ENCODE results near the gene RILPL2. TPM values are rescaled to one million over a fixed set of nuclear protein-coding genes. Genes with fewer than 3 reads are reported as not detected.
"Not testable (repeated sequence)": the region's sequence is repeated elsewhere in the genome, so short reads cannot be mapped to it uniquely, and the experiment has no call there.

RILPL2 gene
- total and polyA plus RNA-seq, 2 experiments from 2014 or later = 2.8 to 4.4 TPM

DNA sequence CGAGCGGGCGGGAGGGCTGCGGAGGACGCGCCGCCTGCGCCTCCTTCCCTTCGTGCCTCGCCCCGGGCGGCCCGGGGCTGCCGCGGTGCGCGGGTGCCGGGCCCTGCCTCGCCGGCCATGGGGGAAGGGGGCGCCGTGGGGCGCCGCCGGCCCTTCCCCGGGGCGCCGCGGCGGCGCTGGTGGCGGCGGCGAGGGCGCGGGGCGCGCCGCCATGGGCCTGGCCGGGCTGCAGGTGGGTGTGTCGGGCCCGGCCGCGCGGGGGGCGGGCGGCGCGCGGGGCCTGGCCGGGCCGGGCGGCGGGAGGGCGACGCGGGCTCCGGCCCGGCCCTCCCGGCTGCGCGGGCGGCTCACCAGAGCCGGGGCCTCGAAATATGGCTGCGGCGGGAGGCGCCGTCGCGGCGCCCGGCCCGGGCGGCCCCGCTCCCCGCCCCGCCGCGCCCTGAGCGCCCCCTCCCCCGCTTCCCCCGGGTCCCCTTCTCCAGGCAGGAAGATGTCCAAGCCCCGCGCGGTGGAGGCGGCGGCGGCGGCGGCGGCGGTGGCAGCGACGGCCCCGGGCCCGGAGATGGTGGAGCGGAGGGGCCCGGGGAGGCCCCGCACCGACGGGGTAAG is 47.4 kb downstream of the RILPL2 start:
- no peaks in the 10 kb centered on the region for H3K27me3 ChIP-seq (replicated peaks; ENCODE audit: insufficient read depth)
- H3K4me2 ChIP-seq (ENCODE audit: unreplicated experiment) = peak overlapping the region; percentile 99
- peak overlapping the region; percentile 90 for H3K9ac ChIP-seq
- 0% methylated on average over 4 to 28 of the region's 102 CpGs for WGBS, 2 experiments (ENCODE audit: low coverage in 1 of 2, low lambda C conversion rate in 2 of 2, missing lambda C conversion rate in 2 of 2)
- H3F3A ChIP-seq (ENCODE audit: insufficient read depth) = peaks cover 44% of the 10 kb centered on the region
- H3K9me3 ChIP-seq (ENCODE audit: low read depth) = no peaks in the 10 kb centered on the region
- H3K9me2 ChIP-seq (ENCODE audit: insufficient read depth) = no peaks in the 10 kb centered on the region
- in situ Hi-C loops (cut with MboI) = no loop called here
- H4K20me1 ChIP-seq (ENCODE audit: insufficient read depth) = no peaks in the 10 kb centered on the region
- TF ChIP-seq EZH2 (IDR thresholded peaks at IDR 0.05; ENCODE audit: insufficient read depth, poor library complexity, severe bottlenecking) (no peak), EZH2phosphoT487 (IDR thresholded peaks at IDR 0.05; ENCODE audit: insufficient read depth, low read depth) (no peak)
- peak; percentile 55 for DNase-seq
- no peak overlapping the region for H2AFZ ChIP-seq
- H3K79me2 ChIP-seq (ENCODE audit: insufficient read depth) = peaks cover 88% of the 10 kb centered on the region
- peak overlapping the region; percentile 80 for H3K4me3 ChIP-seq
- peak overlapping the region; percentile 67; the same call in 1 of the 2 replicates for H3K27ac ChIP-seq
- H3K36me3 ChIP-seq (ENCODE audit: low read depth) = peaks cover 35% of the 10 kb centered on the region
- H3K4me1 ChIP-seq (ENCODE audit: insufficient read depth) = peaks cover 36% of the 10 kb centered on the region

DNA sequence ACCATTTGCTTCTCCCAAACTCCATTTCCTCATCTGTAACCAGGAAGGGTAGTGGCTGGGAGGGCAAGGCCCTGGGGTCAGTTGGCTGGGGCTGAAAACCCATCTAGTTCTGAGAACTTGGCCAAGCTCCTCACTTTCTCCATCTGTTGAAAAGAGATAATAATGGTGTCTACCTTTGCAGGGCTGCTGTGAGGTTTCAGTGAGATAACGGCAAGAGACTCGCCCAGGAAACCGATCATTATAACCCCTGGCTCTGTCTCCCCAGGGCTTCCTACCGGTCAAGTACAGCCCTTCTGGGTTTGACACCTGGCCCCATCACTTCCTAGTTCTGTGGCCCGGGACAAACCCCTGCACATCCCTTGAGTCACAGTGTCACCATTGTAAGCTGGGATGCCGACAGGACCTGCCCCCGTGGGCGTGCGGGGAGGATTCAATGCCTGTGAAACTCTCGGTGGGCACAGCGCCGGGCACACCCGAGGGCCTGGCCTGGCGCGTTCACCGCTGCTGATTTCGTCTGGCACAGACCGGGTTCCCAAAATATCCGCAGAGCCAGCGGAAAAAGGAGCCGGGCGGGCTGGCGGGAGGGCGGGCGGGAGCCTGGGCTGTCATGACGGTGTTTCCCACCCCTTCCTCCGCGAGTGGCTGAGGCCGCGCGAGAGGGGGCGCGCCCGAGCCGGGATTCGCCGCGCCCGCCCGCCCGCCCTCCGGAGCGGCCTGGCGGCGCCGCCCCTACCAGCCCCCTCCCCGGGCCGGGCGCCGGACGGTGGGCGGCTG is 48.1 kb downstream of the RILPL2 start:
- H3K9me2 ChIP-seq (ENCODE audit: insufficient read depth) = no peaks in the 10 kb centered on the region
- peak overlapping the region; percentile 82 for H3K4me2 ChIP-seq (ENCODE audit: unreplicated experiment)
- no peaks in the 10 kb centered on the region for H3K9me3 ChIP-seq (ENCODE audit: low read depth)
- peak overlapping the region; percentile 85 for H3K9ac ChIP-seq
- peak overlapping the region; percentile 80 for H3K4me3 ChIP-seq
- TF ChIP-seq EZH2phosphoT487 (IDR thresholded peaks at IDR 0.05; ENCODE audit: insufficient read depth, low read depth) (no peak), EZH2 (IDR thresholded peaks at IDR 0.05; ENCODE audit: insufficient read depth, poor library complexity, severe bottlenecking) (no peak)
- peak overlapping the region; percentile 89 for H2AFZ ChIP-seq
- peaks cover 32% of the 10 kb centered on the region for H3K4me1 ChIP-seq (ENCODE audit: insufficient read depth)
- peak; percentile 88 for DNase-seq
- peaks cover 44% of the 10 kb centered on the region for H3F3A ChIP-seq (ENCODE audit: insufficient read depth)
- peak overlapping the region; percentile 86 for H3K27ac ChIP-seq
- peaks cover 81% of the 10 kb centered on the region for H3K79me2 ChIP-seq (ENCODE audit: insufficient read depth)
- no peaks in the 10 kb centered on the region for H4K20me1 ChIP-seq (ENCODE audit: insufficient read depth)
- WGBS, 2 experiments (ENCODE audit: low coverage in 1 of 2, low lambda C conversion rate in 2 of 2, missing lambda C conversion rate in 2 of 2) = 1% methylated on average over 20 to 38 of the region's 52 CpGs
- H3K36me3 ChIP-seq (ENCODE audit: low read depth) = peaks cover 28% of the 10 kb centered on the region
- no peaks in the 10 kb centered on the region for H3K27me3 ChIP-seq (replicated peaks; ENCODE audit: insufficient read depth)
- in situ Hi-C loops (cut with MboI) = no loop called here

DNA sequence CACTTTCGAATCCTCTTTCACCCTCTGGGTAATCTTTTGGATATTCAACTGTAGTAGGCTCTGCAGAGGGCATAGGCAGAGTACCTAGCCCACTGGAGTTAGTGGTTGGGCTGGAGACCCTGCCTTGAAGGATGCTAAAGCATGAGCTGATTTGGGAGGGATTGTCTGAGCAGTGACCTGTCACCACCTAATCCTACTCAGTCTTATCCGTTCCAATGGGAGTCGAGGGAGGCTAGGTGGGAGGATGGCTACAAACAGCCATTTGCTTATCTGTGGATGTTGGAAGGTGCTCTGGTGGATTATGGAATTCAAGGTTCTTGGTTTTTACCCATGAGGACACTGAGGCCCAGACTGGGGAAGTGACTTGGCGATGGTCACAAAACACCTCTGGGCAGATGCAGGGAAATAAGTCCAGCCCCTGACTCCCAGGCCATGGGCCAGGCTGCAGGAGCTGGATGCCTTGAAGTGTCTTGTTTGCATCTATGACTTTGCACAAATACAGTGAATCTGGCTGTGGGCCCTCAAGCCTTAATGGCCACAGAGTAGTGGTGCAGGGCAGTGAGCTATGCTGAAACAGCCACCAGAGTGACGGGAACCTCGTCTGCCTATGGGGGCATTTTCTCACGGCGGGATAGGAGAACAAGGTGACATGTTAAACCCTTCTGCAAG is 48.8 kb downstream of the RILPL2 start:
- H3K79me2 ChIP-seq (ENCODE audit: insufficient read depth) = peaks cover 74% of the 10 kb centered on the region
- H3K4me3 ChIP-seq = peak overlapping the region; percentile 80; the same call in 1 of the 2 replicates
- peaks cover 20% of the 10 kb centered on the region for H3K36me3 ChIP-seq (ENCODE audit: low read depth)
- WGBS, 2 experiments (ENCODE audit: low coverage in 1 of 2, low lambda C conversion rate in 2 of 2, missing lambda C conversion rate in 2 of 2) = 68 to 78% methylated on average over 8 of the region's 8 CpGs
- no peaks in the 10 kb centered on the region for H3K27me3 ChIP-seq (replicated peaks; ENCODE audit: insufficient read depth)
- peak overlapping the region; percentile 85 for H3K9ac ChIP-seq
- H4K20me1 ChIP-seq (ENCODE audit: insufficient read depth) = no peaks in the 10 kb centered on the region
- H2AFZ ChIP-seq = peak overlapping the region; percentile 89; the same call in 1 of the 2 replicates
- no peaks in the 10 kb centered on the region for H3K9me3 ChIP-seq (ENCODE audit: low read depth)
- H3F3A ChIP-seq (ENCODE audit: insufficient read depth) = peaks cover 38% of the 10 kb centered on the region
- H3K27ac ChIP-seq = peak overlapping the region; percentile 86
- DNase-seq = peak; percentile 25
- H3K4me1 ChIP-seq (ENCODE audit: insufficient read depth) = peaks cover 32% of the 10 kb centered on the region
- H3K9me2 ChIP-seq (ENCODE audit: insufficient read depth) = no peaks in the 10 kb centered on the region
- in situ Hi-C loops (cut with MboI) = no loop called here
- TF ChIP-seq EZH2phosphoT487 (IDR thresholded peaks at IDR 0.05; ENCODE audit: insufficient read depth, low read depth) (no peak), EZH2 (IDR thresholded peaks at IDR 0.05; ENCODE audit: insufficient read depth, poor library complexity, severe bottlenecking) (no peak)
- H3K4me2 ChIP-seq (ENCODE audit: unreplicated experiment) = peak overlapping the region; percentile 82

DNA sequence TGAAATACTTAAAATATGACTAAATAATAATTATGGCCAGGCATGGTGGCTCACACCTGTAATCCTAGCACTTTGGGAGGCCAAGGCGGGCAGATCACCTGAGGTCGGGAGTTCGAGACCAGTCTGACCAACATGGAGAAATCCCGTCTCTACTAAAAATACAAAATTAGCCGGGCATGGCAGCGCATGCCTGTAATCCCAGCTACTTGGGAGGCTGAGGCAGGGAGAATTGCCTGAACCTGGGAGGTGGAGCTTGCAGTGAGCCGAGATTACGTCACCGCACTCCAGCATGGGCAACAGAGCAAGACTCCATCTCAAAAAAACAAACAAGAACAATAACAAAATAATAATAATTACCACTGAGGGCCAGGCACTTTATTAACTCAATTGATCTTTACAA is 50.9 kb downstream of the RILPL2 start:
- H3K4me2 ChIP-seq (ENCODE audit: unreplicated experiment); H3K27me3 ChIP-seq (replicated peaks; ENCODE audit: insufficient read depth); in situ Hi-C loops (cut with MboI); H3K9me3 ChIP-seq (ENCODE audit: low read depth); H3K9me2 ChIP-seq (ENCODE audit: insufficient read depth); H3K36me3 ChIP-seq (ENCODE audit: low read depth); H2AFZ ChIP-seq; H4K20me1 ChIP-seq (ENCODE audit: insufficient read depth); DNase-seq: not testable (repeated sequence)
- H3K4me1 ChIP-seq (ENCODE audit: insufficient read depth) = peaks cover 15% of the 10 kb centered on the region
- H3K9ac ChIP-seq = peak overlapping the region; percentile 82
- peak overlapping the region; percentile 83; the same call in 1 of the 2 replicates for H3K4me3 ChIP-seq
- peaks cover 21% of the 10 kb centered on the region for H3F3A ChIP-seq (ENCODE audit: insufficient read depth)
- peak overlapping the region; percentile 76 for H3K27ac ChIP-seq
- peaks cover 53% of the 10 kb centered on the region for H3K79me2 ChIP-seq (ENCODE audit: insufficient read depth)
- 96 to 98% methylated on average over 9 of the region's 9 CpGs for WGBS, 2 experiments (ENCODE audit: low coverage in 1 of 2, low lambda C conversion rate in 2 of 2, missing lambda C conversion rate in 2 of 2)

All from GM23248 (cell line).